Mammary microvascular endothelial cell (primary cell): ENCODE results near the gene CFAP221. TPM values are rescaled to one million over a fixed set of nuclear protein-coding genes. Genes with fewer than 3 reads are reported as not detected.

Experiments used
- total RNA-seq: library from RNA; depleted of rRNA; stranded (reverse); fragments of >200 nt; gene quantifications from 2 replicates; pipeline ENCODE4 v1.2.3, GENCODE V29; 2015

The CFAP221 gene
- total RNA-seq, result 0.07 TPM in 1 of 2 replicates, not detected in the other

GRCh38 chr2:119544075-119544938 lies at the start of gene CFAP221:
CFAP221 (plus strand) TSS chr2:119544449; CDS start chr2:119546132, 1,683 bp downstream.

GRCh38 chr2:119523952-119524694 lies 20.1 kb upstream of the CFAP221 start, which contains the start of gene SCTR:
SCTR (minus strand) TSS chr2:119524483; CDS start chr2:119524226, 257 bp downstream.

Other genes with a start within 250 kb of the CFAP221 start
- 7.6 and 16.2 TPM in 2 replicates for gene C2orf76, start 177.6 kb upstream of the CFAP221 start, total RNA-seq
- 190 and 215 TPM in 2 replicates for gene DBI, start 177.5 kb upstream of the CFAP221 start, total RNA-seq
- gene TMEM37, start 112.6 kb upstream of the CFAP221 start, total RNA-seq, result 0.33 and 2.6 TPM in 2 replicates
- not detected in 2 replicates for gene SCTR, start 20.0 kb upstream of the CFAP221 start, total RNA-seq
- gene TMEM177, start 134.8 kb downstream of the CFAP221 start, total RNA-seq, result 16.1 and 21.8 TPM in 2 replicates
- 11.9 and 14.5 TPM in 2 replicates for gene PTPN4, start 215.5 kb downstream of the CFAP221 start, total RNA-seq